Fibroblast of pulmonary artery (primary cell): Measurements from ENCODE around the gene MT1B.

Experiments
- DNase-seq: peaks from one replicate; pipeline ENCODE4 v3.0.0-alpha.2; 2010; ENCODE audit warnings: low read depth
- H3K4me3 ChIP-seq: replicated peaks from 2 replicates; pipeline ENCODE4 v1.5.1; 2011; ENCODE audit warnings: low read depth, mild to moderate bottlenecking, control low read depth, low read length, moderate library complexity
- CTCF ChIP-seq: IDR thresholded peaks from 2 replicates; pipeline ENCODE4 v1.5.1; 2011; ENCODE audit warnings: mild to moderate bottlenecking, control low read depth, low read length, inconsistent platforms; ENCODE audit errors: missing control alignments

Gene MT1B

GRCh38 chr16:56626685-56627084 is 25.0 kb upstream of the MT1B start:
- no peak for TF ChIP-seq CTCF
- peak overlapping the region; percentile 66 for H3K4me3 ChIP-seq

GRCh38 chr16:56628486-56629350 is 23.0 kb upstream of the MT1B start:
- H3K4me3 ChIP-seq = no peak overlapping the region
- no peak for TF ChIP-seq CTCF
- DNase-seq = no peak

More at GRCh38 chr16:56626685-56627084, 25.0 kb upstream of the MT1B start:
- no peak for DNase-seq

- no peak overlapping the region for H3K4me3 ChIP-seq
- no peak for TF ChIP-seq CTCF
- DNase-seq = no peak
Observed at GRCh38 chr16:56629531-56629930, 22.2 kb upstream of the MT1B start.

DNA sequence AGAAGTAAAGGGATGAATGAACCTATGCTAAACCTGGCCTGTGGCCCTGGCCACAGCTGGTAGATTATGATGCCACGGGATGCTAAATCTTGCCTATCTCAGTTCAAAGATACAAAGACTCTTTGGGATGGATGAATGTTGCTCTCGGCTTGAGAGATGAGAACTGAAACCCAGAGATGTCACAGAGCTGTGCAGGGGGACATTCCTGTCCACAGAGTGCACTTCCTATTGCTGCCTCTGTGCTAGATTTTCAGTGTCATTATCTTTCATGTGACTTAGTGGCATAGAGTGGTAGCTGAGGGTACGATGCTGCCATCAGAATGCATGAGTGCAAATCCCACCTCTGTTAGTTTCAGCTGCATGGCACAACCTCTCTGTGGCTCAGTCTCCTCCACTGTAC is 21.6 kb upstream of the MT1B start:
- no peak for TF ChIP-seq CTCF
- no peak overlapping the region for H3K4me3 ChIP-seq
- DNase-seq = no peak

DNA sequence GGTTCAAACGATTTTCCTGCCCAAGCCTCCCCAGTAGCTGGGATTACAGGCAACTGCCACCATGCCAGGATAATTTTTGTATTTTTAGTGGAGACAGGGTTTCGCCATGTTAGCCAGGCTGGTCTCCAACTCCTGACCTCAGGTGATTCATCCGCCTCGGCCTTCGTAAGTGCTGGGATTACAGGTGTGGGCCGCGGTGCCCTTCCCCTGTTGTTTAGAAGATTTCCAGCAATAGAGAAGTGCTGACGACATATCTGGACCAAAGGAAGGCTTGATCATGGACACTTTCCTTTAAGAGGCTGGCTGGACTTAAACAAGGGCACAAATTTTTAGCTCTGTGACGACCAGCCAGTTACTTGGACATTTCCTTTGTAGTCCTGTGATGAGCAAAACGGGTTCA is 20.5 kb upstream of the MT1B start:
- DNase-seq = no peak
- TF ChIP-seq CTCF = no peak
- no peak overlapping the region for H3K4me3 ChIP-seq

GRCh38 chr16:56631832-56632155 is 19.9 kb upstream of the MT1B start:
- DNase-seq = no peak
- TF ChIP-seq CTCF = no peak
- H3K4me3 ChIP-seq = peak overlapping the region; percentile 43
